BJ (cell line): ENCODE measurements around the gene CTBS. TPM values are rescaled to one million over a fixed set of nuclear protein-coding genes. Genes with fewer than 3 reads are reported as not detected.
A peak's percentile ranks its signal among the peaks of the same experiment; 100 is the strongest.
"Not testable (repeated sequence)": the region's sequence is repeated elsewhere in the genome, so short reads cannot be mapped to it uniquely, and the experiment has no call there.

Source experiments
- CTCF ChIA-PET: fragments of 350-600 bp; formaldehyde crosslinking; extraction: SDS; loops from one replicate; lab custom pipeline; 2021; ENCODE audit warnings: antibody characterized with exemption, inconsistent platforms; lab: Yijun Ruan, JAX
- POLR2A ChIA-PET: fragments of 300-600 bp; sonication (Branson Sonifier 250); formaldehyde crosslinking; extraction: SDS; loops from one replicate; lab custom pipeline; 2021; ENCODE audit warnings: antibody characterized with exemption; lab: Charles Lee
- DNase-seq: peaks from one replicate; pipeline ENCODE4 v3.0.0-alpha.2; 2011; ENCODE audit warnings: low read depth
- H3K27me3 ChIP-seq: 2 replicates; pipeline ENCODE4 v1.6.0; 2011; ENCODE audit warnings: low read length; ENCODE audit not compliant: control insufficient read depth, insufficient read depth
- H3K36me3 ChIP-seq: 2 replicates; pipeline ENCODE4 v1.5.1; 2011; ENCODE audit warnings: low read length; ENCODE audit not compliant: control insufficient read depth, insufficient read depth
- H3K4me3 ChIP-seq: 2 replicates; pipeline ENCODE4 v1.5.1; 2011; ENCODE audit warnings: low read depth, mild to moderate bottlenecking, control low read depth, low read length
- polyA plus RNA-seq: library from polyadenylated mRNA; depleted of rRNA; stranded (reverse); fragments of >200 nt; gene quantifications from 2 replicates; pipeline ENCODE4 v1.2.3, GENCODE V29; 2011
- TF ChIP-seq, protein P1 (sequence below): IDR thresholded peaks from 2 replicates; pipeline ENCODE4 v1.5.1; 2011; ENCODE audit warnings: low read depth, mild to moderate bottlenecking, control low read depth, inconsistent platforms, low read length, moderate library complexity; ENCODE audit not compliant: insufficient read depth

Gene CTBS
- polyA plus RNA-seq, 1 experiment: 14.4 TPM

GRCh38 chr1:84509029-84509428 lies 65.2 kb downstream of the CTBS start:
- no peak overlapping the region for H3K4me3 ChIP-seq
- CTCF ChIA-PET: no interaction called here
- H3K27me3 ChIP-seq: no peaks in the 10 kb centered on the region
- POLR2A ChIA-PET: no interaction called here
- no peaks in the 10 kb centered on the region for H3K36me3 ChIP-seq
- no peak for DNase-seq
- TF ChIP-seq, protein P1, sequence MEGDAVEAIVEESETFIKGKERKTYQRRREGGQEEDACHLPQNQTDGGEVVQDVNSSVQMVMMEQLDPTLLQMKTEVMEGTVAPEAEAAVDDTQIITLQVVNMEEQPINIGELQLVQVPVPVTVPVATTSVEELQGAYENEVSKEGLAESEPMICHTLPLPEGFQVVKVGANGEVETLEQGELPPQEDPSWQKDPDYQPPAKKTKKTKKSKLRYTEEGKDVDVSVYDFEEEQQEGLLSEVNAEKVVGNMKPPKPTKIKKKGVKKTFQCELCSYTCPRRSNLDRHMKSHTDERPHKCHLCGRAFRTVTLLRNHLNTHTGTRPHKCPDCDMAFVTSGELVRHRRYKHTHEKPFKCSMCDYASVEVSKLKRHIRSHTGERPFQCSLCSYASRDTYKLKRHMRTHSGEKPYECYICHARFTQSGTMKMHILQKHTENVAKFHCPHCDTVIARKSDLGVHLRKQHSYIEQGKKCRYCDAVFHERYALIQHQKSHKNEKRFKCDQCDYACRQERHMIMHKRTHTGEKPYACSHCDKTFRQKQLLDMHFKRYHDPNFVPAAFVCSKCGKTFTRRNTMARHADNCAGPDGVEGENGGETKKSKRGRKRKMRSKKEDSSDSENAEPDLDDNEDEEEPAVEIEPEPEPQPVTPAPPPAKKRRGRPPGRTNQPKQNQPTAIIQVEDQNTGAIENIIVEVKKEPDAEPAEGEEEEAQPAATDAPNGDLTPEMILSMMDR: no peak

- H3K36me3 ChIP-seq: no peaks in the 10 kb centered on the region
- no peak overlapping the region for H3K4me3 ChIP-seq
- POLR2A ChIA-PET: interaction anchor here (0.6 kb wide), 1 partner anchor 36 kb away, joined by 3 read pairs; no protein-coding TSS in a partner anchor
- TF ChIP-seq, protein P1: no peak
- DNase-seq: no peak
- H3K27me3 ChIP-seq: no peaks in the 10 kb centered on the region
- CTCF ChIA-PET: no interaction called here
Measured at GRCh38 chr1:84508510-84508909, 65.7 kb downstream of the CTBS start.

DNA sequence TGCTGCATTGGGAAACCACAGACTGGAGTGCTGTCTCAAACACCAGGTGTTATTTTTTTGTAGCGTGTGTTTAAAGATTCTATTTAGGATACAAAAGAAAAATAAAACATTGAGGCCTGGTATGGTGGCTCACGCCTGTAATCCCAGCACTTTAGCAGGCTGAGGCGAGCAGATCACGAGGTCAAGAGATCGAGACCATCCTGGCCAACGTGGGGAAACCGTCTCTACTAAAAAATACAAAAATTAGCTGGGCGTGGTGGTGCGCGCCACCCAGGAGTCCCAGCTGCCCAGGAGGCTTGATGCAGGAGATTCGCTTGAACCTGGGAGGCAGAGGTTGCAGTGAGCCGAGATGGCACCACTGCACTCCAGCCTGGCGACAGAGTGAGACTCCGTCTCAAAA lies 66.4 kb downstream of the CTBS start:
- H3K4me3 ChIP-seq, H3K27me3 ChIP-seq, DNase-seq, CTCF ChIA-PET, POLR2A ChIA-PET, H3K36me3 ChIP-seq: not testable (repeated sequence)

DNA sequence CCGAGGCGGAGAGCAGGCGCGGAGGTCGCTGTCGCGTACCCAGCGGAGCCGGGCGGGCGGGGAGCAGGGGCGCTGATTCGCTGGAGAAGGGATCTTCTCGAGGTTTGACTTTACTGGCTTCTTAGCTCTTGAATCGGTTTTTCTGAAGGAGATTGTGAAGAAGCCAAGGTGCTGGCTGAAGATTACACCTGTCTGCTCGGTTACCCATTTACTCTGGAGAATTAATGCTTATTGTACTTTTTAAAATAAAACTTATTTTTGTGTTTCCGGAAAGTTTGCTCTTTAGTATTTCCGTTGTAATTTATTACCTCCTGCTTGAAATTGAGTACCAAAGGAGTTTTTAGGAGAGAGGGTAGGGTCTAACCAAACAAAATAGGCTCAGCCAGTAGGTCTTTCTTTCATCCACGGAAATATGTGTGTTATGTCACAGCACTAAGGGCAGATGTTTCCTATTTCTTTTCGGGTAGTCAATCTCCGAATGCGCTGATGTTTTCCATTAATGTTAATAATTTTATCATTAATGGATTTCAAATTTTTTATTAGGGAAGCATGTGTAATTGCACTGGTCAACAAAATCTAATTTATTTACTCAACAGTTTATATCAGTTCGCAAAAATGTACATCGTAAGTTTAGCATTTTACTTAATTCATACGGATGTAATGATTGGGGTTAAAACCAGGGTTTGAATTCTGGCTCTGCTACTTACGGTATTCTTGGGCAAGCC lies 67.3 kb downstream of the CTBS start:
- H3K36me3 ChIP-seq: no peaks in the 10 kb centered on the region
- CTCF ChIA-PET: interaction anchor here (1.2 to 1.7 kb wide), 4 partner anchors 64 to 247 kb away, joined by 4 to 7 read pairs (median 4); no protein-coding TSS in a partner anchor
- TF ChIP-seq, protein P1: no peak
- no peak for DNase-seq
- peak overlapping the region; percentile 90 for H3K4me3 ChIP-seq
- no peaks in the 10 kb centered on the region for H3K27me3 ChIP-seq
- POLR2A ChIA-PET: interaction anchor here (0.7 kb wide), 1 partner anchor 144 kb away, joined by 4 read pairs; no protein-coding TSS in a partner anchor

GRCh38 chr1:84506002-84506728 lies 68.1 kb downstream of the CTBS start, which contains the start of the genes GNG5 and SPATA1:
Gene GNG5 (minus strand): TSS chr1:84506581. CDS start chr1:84506091, 490 bp downstream.
Gene SPATA1 (plus strand): TSS chr1:84506386. CDS start chr1:84516360, 9,974 bp downstream.
- Histone ChIP-seq H3K27me3 (no peaks in the 10 kb centered on the region), H3K4me3 (peak within 1 kb of the TSS; percentile 90), H3K36me3 (peaks cover under 1% of the 10 kb centered on the region; the same call in 1 of the 2 replicates)
- TF ChIP-seq, protein P1: no peak
- POLR2A ChIA-PET: interaction anchor here (0.6 to 0.7 kb wide), 3 partner anchors 67 to 143 kb away, joined by 3 to 4 read pairs (median 4); partner anchors contain the start of gene CTBS
- CTCF ChIA-PET: interaction anchor here (0.8 to 1.7 kb wide), 6 partner anchors 64 to 247 kb away, joined by 3 to 7 read pairs (median 4); no protein-coding TSS in a partner anchor
- DNase-seq: peak; percentile 66
